Kidney glomerular epithelial cell (primary cell): Measurements from ENCODE around the gene TRIM59.

Experiments
- DNase-seq: peaks from one replicate; lab custom pipeline; 2025; lab: John Stamatoyannopoulos, UW

The TRIM59 gene

GRCh38 chr3:160402221-160403027, 47.2 kb downstream of the TRIM59 start:
- DNase-seq = no peak

GRCh38 chr3:160401291-160402095, 48.1 kb downstream of the TRIM59 start:
- peak; percentile 56 for DNase-seq

- DNase-seq = no peak
These were observed 48.9 kb downstream of the TRIM59 start for GRCh38 chr3:160400702-160401150.

- DNase-seq = peak; percentile 48
These were observed 49.4 kb downstream of the TRIM59 start for GRCh38 chr3:160400030-160400701.

GRCh38 chr3:160399125-160400029, 50.2 kb downstream of the TRIM59 start, which contains the start of the genes IFT80 and SMC4:
Gene IFT80, minus strand, starts transcription at chr3:160399225. Its CDS starts 14,625 bp downstream, at chr3:160384600.
Gene SMC4, plus strand, starts transcription at chr3:160399650. Its CDS starts 1,177 bp downstream, at chr3:160400827.
- DNase-seq = peak; percentile 97

GRCh38 chr3:160398820-160399124, 50.8 kb downstream of the TRIM59 start:
- DNase-seq = no peak

- DNase-seq = no peak
These were observed 54.3 kb downstream of the TRIM59 start for GRCh38 chr3:160395297-160395696.

GRCh38 chr3:160394009-160394392, 55.6 kb downstream of the TRIM59 start:
- DNase-seq = no peak

- DNase-seq = no peak
These were observed 56.1 kb downstream of the TRIM59 start for GRCh38 chr3:160393346-160394008.

GRCh38 chr3:160392798-160393197, 56.8 kb downstream of the TRIM59 start:
- no peak for DNase-seq

GRCh38 chr3:160390565-160391138, 58.9 kb downstream of the TRIM59 start:
- no peak for DNase-seq
